Measurements from ENCODE around the gene MTERF4.

GRCh38 chr2:241096979-241097378, 5.1 kb downstream of the MTERF4 start:
- TF ChIP-seq POLR2A (IDR thresholded peaks at IDR 0.05) (no peak), CTCF (IDR thresholded peaks at IDR 0.05) (no peak)

All from thyroid gland (tissue), 4 donors.